Transverse colon (tissue), 4 donors: ENCODE measurements around the gene KREMEN1.

Experiments used
- POLR2A ChIP-seq: fragments of 450-650 bp; IDR thresholded peaks from one replicate; pipeline ENCODE4 v1.6.1; 2016; ENCODE audit warnings: antibody characterized with exemption, mild to moderate bottlenecking, moderate library complexity
- POLR2AphosphoS5 ChIP-seq, 3 donors: sonication (generic); formaldehyde crosslinking; IDR thresholded peaks; one replicate each; pipeline ENCODE4 v1.6.1; 2016; ENCODE audit warnings: antibody characterized with exemption in 3 of 3
- TF ChIP-seq, protein P1 (sequence below), 5 experiments: fragments of 200-600 bp in 3 of 5; fragments of 450-650 bp in 2 of 5; sonication (generic) in 3 of 5; IDR thresholded peaks; 1 replicate in 2 of 5; 2 replicates in 3 of 5; pipeline ENCODE4 v1.5.1; 2016 to 2017; ENCODE audit warnings: antibody characterized with exemption in 5 of 5, inconsistent platforms in 3 of 5, mild to moderate bottlenecking in 2 of 5, moderate library complexity in 1 of 5

DNA sequence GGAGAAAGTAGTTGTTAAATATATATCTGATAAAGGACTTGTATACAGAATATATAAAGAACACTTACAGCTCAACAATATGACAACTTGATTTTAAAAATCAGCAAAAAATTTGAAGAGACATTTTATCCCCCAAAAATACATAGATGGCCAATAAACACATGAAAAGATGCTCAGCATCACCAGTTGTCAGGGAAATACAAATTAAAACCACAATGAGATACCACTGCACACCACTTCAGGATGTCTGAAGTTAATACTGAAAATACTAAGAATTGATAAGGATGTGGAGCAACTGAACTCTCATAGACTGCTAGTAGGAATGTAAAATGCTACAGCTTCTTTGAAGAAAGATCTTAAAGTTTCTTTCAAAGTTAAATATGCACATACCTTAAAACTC is 49.2 kb downstream of the KREMEN1 start:
- TF ChIP-seq, protein P1, sequence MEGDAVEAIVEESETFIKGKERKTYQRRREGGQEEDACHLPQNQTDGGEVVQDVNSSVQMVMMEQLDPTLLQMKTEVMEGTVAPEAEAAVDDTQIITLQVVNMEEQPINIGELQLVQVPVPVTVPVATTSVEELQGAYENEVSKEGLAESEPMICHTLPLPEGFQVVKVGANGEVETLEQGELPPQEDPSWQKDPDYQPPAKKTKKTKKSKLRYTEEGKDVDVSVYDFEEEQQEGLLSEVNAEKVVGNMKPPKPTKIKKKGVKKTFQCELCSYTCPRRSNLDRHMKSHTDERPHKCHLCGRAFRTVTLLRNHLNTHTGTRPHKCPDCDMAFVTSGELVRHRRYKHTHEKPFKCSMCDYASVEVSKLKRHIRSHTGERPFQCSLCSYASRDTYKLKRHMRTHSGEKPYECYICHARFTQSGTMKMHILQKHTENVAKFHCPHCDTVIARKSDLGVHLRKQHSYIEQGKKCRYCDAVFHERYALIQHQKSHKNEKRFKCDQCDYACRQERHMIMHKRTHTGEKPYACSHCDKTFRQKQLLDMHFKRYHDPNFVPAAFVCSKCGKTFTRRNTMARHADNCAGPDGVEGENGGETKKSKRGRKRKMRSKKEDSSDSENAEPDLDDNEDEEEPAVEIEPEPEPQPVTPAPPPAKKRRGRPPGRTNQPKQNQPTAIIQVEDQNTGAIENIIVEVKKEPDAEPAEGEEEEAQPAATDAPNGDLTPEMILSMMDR (IDR thresholded peaks at IDR 0.05), result no peak
- TF ChIP-seq POLR2A (no peak), POLR2AphosphoS5 (IDR thresholded peaks at IDR 0.05) (no peak)
